ENCODE data around the gene TBL1X.

Gene TBL1X

GRCh38 chrX:9626379-9626778 is 161.5 kb downstream of the TBL1X start:
- TF ChIP-seq CTCF (IDR thresholded peaks at IDR 0.05; ENCODE audit: low read depth, low read length, missing control alignments) = no peak
- no peak overlapping the region for H3K4me3 ChIP-seq (ENCODE audit: low read depth, low read length)
- DNase-seq (ENCODE audit: low read depth) = no peak

GRCh38 chrX:9627922-9628321 is 163.1 kb downstream of the TBL1X start:
- DNase-seq (ENCODE audit: low read depth) = no peak
- no peak overlapping the region for H3K4me3 ChIP-seq (ENCODE audit: low read depth, low read length)
- TF ChIP-seq CTCF (IDR thresholded peaks at IDR 0.05; ENCODE audit: low read depth, low read length, missing control alignments) = no peak

DNA sequence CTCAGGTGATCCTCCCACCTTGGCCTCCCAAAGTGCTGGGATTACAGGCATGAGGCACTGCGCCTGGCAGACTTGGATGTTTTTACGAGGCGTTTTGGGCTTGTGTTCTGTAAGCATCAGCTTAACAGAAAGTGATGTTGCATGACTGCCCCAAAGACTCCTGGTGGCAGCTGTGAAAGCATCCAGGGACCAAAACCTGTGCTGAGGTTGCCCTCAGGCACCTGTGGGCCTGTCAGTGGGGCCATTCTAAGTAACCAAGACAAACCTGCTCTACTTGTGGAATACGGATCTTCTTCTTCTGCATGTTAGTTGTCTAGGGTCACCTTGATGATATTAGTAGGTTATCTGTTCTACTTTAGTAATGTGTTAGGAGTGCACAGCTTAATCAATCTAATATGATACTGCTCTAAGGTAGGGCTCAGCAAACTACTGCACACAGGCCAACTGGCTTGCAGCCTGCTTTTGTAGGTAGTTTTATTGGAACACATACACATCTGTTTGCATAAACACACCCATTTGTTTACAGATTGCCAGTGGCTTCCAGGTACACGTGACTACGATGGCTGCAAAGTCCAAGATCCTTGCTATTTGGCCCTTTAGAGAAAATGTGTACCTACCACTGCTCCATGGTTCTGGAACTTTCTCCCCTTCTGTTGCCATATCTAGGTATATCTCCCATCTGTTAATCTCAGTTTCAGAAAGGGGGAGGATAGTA is 164.1 kb downstream of the TBL1X start:
- no peak for TF ChIP-seq CTCF (IDR thresholded peaks at IDR 0.05; ENCODE audit: low read depth, low read length, missing control alignments)
- no peak for DNase-seq (ENCODE audit: low read depth)

DNA sequence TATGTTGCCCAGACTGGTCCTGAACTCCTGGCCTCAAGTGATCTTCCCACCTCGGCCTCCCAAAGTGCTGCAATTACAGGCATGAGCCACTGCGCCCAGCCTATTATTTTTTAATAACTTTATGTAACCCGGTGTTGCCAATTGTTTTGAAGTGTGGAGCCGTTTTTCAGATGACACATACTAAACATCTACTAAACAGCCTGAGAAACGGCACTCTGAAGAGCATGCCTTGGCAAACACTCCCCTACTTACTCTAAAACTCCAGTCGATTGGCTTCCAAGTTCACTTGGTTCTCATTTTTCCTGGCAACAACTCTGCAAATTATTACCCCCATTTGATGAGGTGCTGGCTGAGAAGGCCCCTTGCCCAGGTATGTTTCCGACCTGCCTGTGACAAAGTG is 169.7 kb downstream of the TBL1X start:
- H3K4me3 ChIP-seq (ENCODE audit: low read depth, low read length) = no peak overlapping the region
- TF ChIP-seq CTCF (IDR thresholded peaks at IDR 0.05; ENCODE audit: low read depth, low read length, missing control alignments) = no peak
- DNase-seq (ENCODE audit: low read depth) = no peak

More for the DNA sequence above, 164.1 kb downstream of the TBL1X start:
- no peak overlapping the region for H3K4me3 ChIP-seq (ENCODE audit: low read depth, low read length)

GRCh38 chrX:9635368-9635767 is 170.5 kb downstream of the TBL1X start:
- no peak overlapping the region for H3K4me3 ChIP-seq (ENCODE audit: low read depth, low read length)
- TF ChIP-seq CTCF (IDR thresholded peaks at IDR 0.05; ENCODE audit: low read depth, low read length, missing control alignments) = no peak
- no peak for DNase-seq (ENCODE audit: low read depth)

- no peak for DNase-seq (ENCODE audit: low read depth)
- no peak for TF ChIP-seq CTCF (IDR thresholded peaks at IDR 0.05; ENCODE audit: low read depth, low read length, missing control alignments)
- no peak overlapping the region for H3K4me3 ChIP-seq (ENCODE audit: low read depth, low read length)
These were observed 170.9 kb downstream of the TBL1X start for GRCh38 chrX:9635803-9636202.

DNA sequence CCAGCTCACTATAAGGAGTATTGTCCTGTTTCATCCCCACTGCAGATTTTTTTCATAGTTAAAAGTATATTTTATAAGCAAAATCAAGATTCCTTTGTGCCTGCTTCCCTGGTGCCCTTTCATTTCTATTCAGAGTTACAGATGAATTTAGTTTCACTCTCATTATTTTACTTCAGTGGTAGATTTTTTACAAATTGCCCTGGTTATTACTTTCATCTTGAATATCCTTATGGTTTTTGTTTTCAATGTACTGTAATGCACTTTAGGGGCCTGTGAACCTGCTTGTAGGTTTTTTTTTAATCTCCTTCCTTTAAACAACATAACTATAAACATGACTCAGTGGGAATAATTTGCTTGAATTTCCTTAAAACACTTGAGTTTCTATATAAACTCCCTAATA is 174.0 kb downstream of the TBL1X start:
- no peak for TF ChIP-seq CTCF (IDR thresholded peaks at IDR 0.05; ENCODE audit: low read depth, low read length, missing control alignments)
- H3K4me3 ChIP-seq (ENCODE audit: low read depth, low read length) = no peak overlapping the region
- no peak for DNase-seq (ENCODE audit: low read depth)

All from GM12864 (cell line).